ENCODE results near the gene COL11A1.
"Not testable (repeated sequence)": the region's sequence is repeated elsewhere in the genome, so short reads cannot be mapped to it uniquely, and the experiment has no call there.

Gene COL11A1

GRCh38 chr1:103108376-103109150, at the start of gene COL11A1:
TSS of gene COL11A1 (minus strand) at chr1:103108522. CDS start at chr1:103108178, 344 bp downstream.
- DNase-seq (ENCODE audit: low read depth in 2 of 2): peak in 1 of 2 experiments; percentile 53

GRCh38 chr1:103156966-103157365, 48.6 kb upstream of the COL11A1 start:
- DNase-seq (ENCODE audit: low read depth in 2 of 2): no peak

- DNase-seq (ENCODE audit: low read depth in 2 of 2): no peak
Measured at GRCh38 chr1:103146166-103146565, 37.8 kb upstream of the COL11A1 start.

GRCh38 chr1:103145449-103145848, 37.1 kb upstream of the COL11A1 start:
- no peak for DNase-seq (ENCODE audit: low read depth in 2 of 2)

- no peak for DNase-seq (ENCODE audit: low read depth in 2 of 2)
Measured at GRCh38 chr1:103144681-103145080, 36.4 kb upstream of the COL11A1 start.

- no peak for DNase-seq (ENCODE audit: low read depth in 2 of 2)
Measured at GRCh38 chr1:103142461-103142860, 34.1 kb upstream of the COL11A1 start.

- no peak for DNase-seq (ENCODE audit: low read depth in 2 of 2)
Measured at GRCh38 chr1:103129796-103130195, 21.5 kb upstream of the COL11A1 start.

GRCh38 chr1:103129255-103129654, 20.9 kb upstream of the COL11A1 start:
- DNase-seq (ENCODE audit: low read depth in 2 of 2): peak; percentile 75 to 76

GRCh38 chr1:103128256-103128655, 19.9 kb upstream of the COL11A1 start:
- not testable (repeated sequence) for DNase-seq (ENCODE audit: low read depth in 2 of 2)

GRCh38 chr1:103125219-103125618, 16.9 kb upstream of the COL11A1 start:
- no peak for DNase-seq (ENCODE audit: low read depth in 2 of 2)

GRCh38 chr1:103122983-103123720, 14.8 kb upstream of the COL11A1 start:
- no peak for DNase-seq (ENCODE audit: low read depth in 2 of 2)

GRCh38 chr1:103120981-103121380, 12.7 kb upstream of the COL11A1 start:
- no peak for DNase-seq (ENCODE audit: low read depth in 2 of 2)

- DNase-seq (ENCODE audit: low read depth in 2 of 2): no peak
Measured at GRCh38 chr1:103112546-103112945, 4.2 kb upstream of the COL11A1 start.

- no peak for DNase-seq (ENCODE audit: low read depth in 2 of 2)
Measured at GRCh38 chr1:103111926-103112325, 3.6 kb upstream of the COL11A1 start.

GRCh38 chr1:103110701-103111100, 2.4 kb upstream of the COL11A1 start:
- DNase-seq (ENCODE audit: low read depth in 2 of 2): no peak

- no peak for DNase-seq (ENCODE audit: low read depth in 2 of 2)
Measured at GRCh38 chr1:103109311-103109920, 1.1 kb upstream of the COL11A1 start.

GRCh38 chr1:103107741-103108375, 464 bp downstream of the COL11A1 start:
- DNase-seq (ENCODE audit: low read depth in 2 of 2): no peak

GRCh38 chr1:103106426-103107341, 1.6 kb downstream of the COL11A1 start:
- no peak for DNase-seq (ENCODE audit: low read depth in 2 of 2)

GRCh38 chr1:103101399-103101798, 6.9 kb downstream of the COL11A1 start:
- no peak for DNase-seq (ENCODE audit: low read depth in 2 of 2)

- DNase-seq (ENCODE audit: low read depth in 2 of 2): no peak
Measured at GRCh38 chr1:103089221-103089620, 19.1 kb downstream of the COL11A1 start.

- DNase-seq (ENCODE audit: low read depth in 2 of 2): no peak
Measured at GRCh38 chr1:103087256-103087655, 21.1 kb downstream of the COL11A1 start.
